HG03064 (cell line): ENCODE measurements around the gene CAMSAP2.
A peak's percentile ranks its signal among the peaks of the same experiment; 100 is the strongest.

Experiments used
- ATAC-seq: cut with Tn5 transposase; IDR thresholded peaks from one replicate; pipeline ENCODE4 v1.9.1; 2021; ENCODE audit warnings: low read depth; ENCODE audit not compliant: unreplicated experiment

CAMSAP2 gene

DNA sequence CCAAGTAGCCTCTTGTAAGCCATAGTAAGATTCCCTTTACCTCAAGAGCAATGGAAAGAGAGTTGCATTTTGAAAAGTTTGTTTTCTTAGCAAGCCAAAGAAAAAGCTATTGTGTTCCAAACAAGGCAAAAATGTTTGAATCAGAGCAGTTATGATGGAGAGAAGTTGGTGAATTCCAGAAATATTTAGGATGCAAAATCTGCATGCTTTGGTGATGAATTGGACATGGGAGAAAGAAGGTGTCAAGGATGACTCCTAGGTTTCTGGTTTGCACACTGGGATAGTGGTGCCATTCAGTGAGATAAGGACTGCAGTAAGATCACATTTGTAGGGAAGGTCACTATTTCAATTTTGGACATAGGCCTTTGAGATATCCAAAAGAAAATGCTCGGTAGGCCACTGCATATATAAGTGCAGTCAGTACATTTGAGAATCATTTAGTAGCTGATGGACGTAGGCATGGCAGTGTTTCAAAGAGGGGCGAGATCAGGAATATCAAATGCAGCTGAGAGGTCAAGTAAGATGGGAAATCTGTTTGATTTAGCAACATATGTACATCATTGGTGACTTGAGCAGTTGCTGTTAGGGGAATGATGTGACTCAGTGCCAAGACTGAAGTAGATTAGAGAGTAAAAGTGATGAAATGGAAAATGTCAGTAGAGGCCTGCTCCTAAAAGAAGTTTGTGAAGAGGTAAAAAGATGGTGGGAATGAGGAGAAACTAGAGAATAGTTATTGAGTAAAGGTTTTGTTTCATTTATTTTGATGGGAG lies 100.2 kb downstream of the CAMSAP2 start:
- no peak for ATAC-seq

- ATAC-seq: no peak
Measured at GRCh38 chr1:200845360-200845759, 106.7 kb downstream of the CAMSAP2 start.

- ATAC-seq: no peak
Measured at GRCh38 chr1:200846398-200846797, 107.7 kb downstream of the CAMSAP2 start.

DNA sequence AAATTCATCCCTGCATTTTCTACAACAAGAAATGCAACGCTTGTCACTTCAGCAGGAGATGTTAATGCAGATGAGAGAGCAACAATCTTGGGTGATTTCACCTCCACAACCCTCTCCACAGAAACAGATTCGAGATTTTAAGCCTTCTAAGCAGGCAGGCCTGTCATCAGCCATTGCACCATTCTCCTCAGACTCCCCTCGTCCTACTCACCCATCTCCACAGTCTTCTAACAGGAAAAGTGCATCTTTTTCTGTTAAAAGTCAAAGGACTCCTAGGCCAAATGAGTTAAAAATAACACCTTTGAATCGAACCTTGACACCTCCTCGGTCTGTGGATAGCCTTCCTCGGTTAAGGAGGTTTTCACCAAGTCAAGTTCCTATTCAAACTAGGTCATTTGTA lies 110.7 kb downstream of the CAMSAP2 start:
- ATAC-seq: no peak

DNA sequence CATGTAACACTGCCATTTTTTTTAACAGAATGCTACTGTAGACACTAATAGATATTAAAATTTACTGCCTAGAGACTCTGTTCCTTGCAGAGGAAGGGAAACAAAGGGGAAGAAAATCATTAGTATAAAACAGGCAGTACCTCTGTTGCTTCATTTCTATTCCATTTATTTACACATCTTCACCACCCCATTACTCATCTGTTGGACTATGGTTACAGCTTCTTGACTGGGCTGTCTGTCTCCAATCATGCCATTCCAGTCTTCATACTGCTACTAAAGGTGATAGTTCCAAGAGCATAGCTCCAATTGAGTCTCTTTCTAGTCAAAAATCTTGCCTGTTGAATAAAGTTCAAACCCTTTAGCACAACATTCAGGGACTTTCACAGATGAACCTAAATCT lies 111.9 kb downstream of the CAMSAP2 start:
- no peak for ATAC-seq

GRCh38 chr1:200856716-200857357 lies 118.1 kb downstream of the CAMSAP2 start:
- no peak for ATAC-seq

DNA sequence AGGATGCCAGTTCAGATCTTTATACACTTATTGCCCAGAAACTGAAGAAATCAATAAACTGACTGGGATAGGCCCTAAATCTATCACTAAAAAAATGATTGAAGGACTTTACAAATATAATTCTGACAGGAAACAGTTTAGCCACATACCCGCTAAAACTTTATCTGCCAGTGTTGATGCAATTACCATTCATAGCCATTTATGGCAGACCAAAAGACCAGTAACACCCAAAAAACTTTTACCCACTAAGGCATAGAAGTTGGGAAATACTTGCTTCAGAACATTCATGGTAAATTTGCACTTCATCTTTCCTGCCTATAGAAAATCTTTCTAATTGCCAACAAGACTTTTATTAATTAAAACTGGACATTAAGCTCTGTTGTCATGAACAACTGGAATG lies 119.1 kb downstream of the CAMSAP2 start:
- ATAC-seq: no peak

- no peak for ATAC-seq
Measured at GRCh38 chr1:200861937-200862647, 123.4 kb downstream of the CAMSAP2 start.

DNA sequence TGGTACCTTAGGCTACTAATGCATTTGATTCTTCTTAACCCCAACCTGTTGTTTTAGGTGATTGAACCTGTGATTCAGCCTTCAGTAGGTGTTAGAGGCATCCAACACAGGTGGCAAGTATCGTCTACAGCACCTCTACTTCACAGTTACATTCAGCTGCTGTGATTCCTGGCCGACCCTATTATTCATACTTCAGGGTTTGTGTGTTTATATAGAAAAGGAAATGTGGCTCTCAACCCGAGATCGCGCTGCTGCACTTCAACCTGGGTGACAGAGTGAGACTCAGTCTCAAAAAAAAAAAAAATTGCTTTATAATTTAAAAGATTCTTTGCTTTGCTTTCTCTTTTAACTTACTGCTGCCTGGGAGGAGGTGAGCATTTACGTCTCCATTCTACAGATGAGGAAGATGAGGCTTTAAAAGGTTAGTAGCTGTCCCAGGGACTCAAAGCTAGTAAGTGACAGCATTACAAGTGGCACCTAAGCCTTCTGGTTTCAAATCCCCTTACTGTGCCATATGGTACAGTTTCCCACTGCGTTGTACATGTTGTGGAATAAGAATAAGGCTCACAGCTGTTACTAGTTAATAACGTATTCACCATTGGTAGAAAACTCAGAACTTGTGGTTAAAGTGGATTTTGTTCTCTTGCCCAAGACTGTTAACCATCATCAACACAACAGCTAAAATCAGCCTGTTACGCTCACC lies 124.2 kb downstream of the CAMSAP2 start:
- ATAC-seq: no peak

DNA sequence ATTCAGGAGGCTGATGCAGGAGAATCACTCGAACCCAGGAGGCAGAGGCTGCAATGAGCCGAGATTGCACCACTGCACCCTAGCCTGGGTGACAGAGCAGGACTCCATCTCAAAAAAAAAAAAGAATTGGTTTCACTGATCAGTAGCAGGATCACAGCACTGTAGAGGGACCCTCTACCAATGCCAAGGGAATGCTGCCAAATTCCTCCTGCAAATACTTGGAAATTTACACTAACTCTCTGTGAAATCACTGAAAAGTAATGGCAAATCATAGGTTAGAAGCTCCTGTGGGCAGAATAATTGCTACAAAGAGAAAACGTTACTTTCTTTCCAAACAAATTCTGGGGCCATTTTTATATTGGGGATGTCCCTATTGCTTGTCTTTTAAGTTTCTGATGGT lies 127.4 kb downstream of the CAMSAP2 start:
- ATAC-seq: no peak

DNA sequence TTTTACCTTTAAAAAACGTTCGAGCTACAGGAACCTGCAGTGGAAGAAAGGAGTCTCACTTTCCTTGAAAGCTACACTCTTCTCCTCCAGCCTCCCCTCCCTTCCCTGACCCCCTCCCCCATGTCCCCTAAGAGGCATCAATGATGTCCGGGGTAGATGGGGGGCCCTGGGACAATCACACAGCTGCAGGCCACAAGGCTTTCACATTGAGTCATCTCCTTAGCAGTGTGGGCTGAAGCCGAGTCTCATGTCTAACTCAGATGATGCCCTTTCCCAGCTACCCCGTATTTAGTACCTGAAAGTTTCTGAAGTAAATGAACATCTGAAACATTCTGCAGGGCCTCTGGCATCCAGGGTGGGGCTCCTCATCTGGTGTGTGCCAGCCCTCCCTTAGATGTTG lies 127.8 kb downstream of the CAMSAP2 start:
- ATAC-seq: peak; percentile 86

DNA sequence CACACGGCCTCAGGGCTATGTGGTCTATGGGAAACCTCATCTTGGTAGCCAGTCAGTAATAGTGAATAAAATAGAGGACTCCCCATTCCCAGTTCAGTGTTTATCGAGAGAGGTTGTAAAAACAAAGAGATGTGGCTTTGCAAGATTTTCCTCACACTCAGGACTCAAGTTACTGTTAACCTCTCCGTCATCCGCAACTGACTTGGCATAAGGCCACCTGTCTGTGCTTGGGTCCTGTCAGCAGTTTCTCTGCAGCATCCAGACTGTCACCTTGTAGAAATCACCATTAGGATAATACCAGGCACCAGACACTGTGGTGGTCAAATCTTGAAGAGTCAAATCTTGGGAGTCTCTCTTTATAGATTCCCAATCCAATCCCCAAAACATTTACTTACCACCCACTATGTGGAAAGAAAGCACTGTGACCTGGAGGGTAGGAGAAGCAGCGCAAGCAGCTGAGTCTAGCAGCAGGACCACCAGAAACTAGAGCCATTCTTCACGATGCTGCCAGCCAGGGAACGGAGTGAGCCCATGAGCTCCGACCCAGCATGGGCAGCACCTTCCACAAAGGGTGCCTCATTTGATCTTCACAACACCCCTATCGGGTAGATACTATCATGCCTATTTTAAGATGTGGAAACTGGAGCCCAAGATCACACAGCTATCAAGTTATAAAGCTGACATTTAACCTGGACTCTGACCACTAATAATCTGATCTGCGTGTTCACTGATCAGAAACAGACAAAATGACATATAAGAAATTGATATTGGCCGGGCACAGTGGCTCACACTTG lies 128.5 kb downstream of the CAMSAP2 start:
- peak; percentile 1 for ATAC-seq

DNA sequence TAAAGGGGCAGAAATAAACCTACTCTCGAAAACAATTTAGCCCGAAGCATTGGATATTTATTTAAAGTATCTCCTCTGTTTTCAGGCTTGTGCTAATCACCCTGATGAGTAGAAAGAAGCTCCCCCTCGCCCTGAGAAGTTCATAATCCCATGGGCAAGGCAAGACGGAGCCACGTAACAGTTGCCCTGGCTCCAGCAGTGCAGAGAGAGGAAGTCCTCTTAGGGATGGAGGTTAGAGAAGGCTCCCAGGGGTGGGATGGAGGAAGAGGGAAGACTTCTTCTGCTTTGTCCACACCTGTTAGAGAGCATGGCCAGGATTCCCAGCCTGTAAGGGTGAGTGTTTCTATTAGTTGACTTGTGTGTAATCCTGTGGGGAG lies 130.7 kb downstream of the CAMSAP2 start:
- ATAC-seq: no peak

GRCh38 chr1:200869753-200870391 lies 131.2 kb downstream of the CAMSAP2 start:
- peak; percentile 46 for ATAC-seq

- ATAC-seq: no peak
Measured at GRCh38 chr1:200872446-200873115, 133.9 kb downstream of the CAMSAP2 start, which contains the start of gene GPR25. TSS of gene GPR25 (plus strand) at chr1:200872981. CDS start at chr1:200873038, 57 bp downstream.

DNA sequence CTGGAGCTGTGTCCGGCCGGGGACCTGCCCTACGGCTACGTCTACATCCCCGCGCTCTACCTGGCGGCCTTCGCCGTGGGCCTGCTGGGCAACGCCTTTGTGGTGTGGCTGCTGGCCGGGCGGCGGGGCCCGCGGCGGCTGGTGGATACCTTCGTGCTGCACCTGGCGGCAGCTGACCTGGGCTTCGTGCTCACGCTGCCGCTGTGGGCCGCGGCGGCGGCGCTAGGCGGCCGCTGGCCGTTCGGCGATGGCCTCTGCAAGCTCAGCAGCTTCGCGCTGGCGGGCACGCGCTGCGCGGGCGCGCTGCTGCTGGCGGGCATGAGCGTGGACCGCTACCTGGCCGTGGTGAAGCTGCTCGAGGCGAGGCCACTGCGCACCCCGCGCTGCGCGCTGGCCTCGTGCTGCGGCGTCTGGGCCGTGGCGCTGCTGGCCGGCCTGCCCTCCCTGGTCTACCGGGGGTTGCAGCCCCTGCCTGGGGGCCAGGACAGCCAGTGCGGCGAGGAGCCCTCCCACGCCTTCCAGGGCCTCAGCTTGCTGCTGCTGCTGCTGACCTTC lies 134.5 kb downstream of the CAMSAP2 start:
- no peak for ATAC-seq

- no peak for ATAC-seq
Measured at GRCh38 chr1:200873671-200874397, 135.1 kb downstream of the CAMSAP2 start.

DNA sequence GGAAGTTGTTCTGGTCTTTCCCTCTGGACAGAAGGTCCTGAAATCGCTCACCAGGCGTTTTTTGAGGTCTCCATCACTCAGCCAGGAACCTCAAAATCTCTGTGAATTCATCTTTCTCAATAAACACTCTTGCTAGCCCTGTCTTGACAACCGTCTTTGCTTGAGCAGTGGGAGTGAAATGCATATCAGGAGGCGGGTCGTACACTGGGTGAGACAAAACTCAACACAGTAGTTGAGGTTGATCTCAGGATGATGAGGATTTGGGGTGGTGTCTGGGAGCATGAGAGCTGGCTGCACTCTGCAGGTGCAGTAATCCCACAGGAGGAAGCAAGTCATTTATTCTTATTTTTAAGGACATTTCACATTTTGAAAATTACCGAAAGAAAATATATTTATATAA lies 136.0 kb downstream of the CAMSAP2 start:
- ATAC-seq: no peak
